Fibroblast of peridontal ligament (primary cell): ENCODE data around the gene ARV1.

Source experiments
- DNase-seq: peaks from one replicate; pipeline ENCODE4 v3.0.0-alpha.2; 2010; ENCODE audit errors: extremely low read depth

Gene ARV1

DNA sequence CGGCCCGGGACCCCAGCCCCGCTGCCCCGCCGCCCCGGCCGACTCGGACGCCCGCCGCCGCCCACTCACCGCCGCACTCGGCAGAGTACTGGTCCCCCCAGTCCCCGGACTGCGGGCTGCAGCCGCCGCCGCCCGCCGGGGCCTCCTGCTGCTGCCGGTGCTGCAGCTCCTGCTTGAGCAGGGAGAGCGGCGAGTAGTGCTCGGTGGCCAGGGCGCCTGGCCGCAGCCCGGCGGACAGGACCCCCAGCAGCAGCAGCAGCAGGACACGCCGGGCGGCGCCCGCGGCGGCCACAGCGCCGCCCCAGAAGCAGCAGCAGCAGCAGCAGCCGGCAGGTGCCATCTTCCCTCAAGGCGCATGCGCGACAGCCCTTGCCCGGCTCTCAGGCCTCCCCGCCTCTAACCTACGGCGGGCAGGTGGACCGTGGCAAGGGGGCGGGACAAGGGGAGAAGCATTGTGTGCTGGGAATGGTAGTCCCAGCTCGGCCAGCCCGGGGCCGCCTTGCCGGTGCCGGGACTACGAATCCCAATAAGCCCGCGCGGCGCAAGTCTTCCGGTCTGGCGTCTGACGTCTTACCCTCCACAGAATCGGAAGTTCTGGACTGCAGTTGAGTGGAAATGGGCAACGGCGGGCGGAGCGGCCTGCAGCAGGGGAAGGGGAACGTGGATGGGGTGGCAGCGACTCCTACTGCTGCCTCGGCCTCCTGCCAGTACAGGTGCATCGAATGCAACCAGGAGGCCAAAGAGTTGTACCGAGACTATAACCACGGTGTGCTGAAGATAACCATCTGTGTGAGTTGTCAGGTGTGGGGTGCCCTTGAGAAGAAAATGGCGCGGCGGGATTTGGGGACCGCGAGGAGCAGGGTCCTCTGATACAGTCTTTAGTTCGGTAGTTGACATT lies at the start of gene ARV1, which contains the start of gene TTC13:
ARV1 (plus strand) TSS at position 604 of the 898 bp plus-strand sequence; CDS start at position 616, 12 bp downstream.
TTC13 (minus strand) TSS at position 371 of the 898 bp plus-strand sequence; CDS start at position 340, 31 bp downstream.
- DNase-seq: peak; percentile 96

DNA sequence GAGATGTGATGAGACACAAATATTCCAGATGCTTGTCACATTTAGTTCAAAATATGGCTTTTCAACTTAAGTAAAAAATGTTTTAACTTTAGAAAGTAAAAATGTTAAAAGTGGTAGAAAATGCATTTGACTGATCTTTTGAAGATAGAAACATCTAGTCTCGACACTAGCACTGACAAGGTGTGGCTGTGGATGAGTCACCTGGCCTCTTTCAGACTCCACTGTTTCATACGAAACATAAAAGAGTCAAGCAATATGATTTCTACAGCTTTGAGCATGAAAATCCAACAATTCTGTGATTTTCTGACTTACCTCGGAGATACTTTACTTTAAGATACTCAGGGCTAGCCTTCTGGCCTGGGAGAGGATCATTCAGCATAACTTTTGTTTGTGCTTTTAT lies 47.9 kb upstream of the ARV1 start:
- DNase-seq: no peak

DNA sequence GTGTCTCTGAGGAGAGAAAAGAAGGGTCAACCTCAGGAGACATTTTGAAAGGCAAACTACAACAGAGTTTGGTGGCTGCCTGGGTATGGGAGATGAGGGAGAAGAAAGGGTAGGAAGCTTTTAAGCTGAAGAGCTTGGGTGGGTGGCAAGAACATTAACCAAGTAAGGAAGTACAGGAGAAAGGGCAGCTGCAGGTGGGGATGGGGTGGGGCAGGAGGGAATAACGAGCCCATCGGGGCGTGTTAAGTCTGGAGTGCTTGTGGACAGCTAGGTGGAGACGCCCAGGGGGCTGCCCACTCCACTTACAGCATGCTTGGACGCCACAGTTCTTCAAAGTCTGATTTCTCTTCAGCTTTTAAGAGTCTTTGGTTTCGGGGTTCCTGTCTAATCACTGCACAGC lies 43.0 kb upstream of the ARV1 start:
- DNase-seq: no peak

DNA sequence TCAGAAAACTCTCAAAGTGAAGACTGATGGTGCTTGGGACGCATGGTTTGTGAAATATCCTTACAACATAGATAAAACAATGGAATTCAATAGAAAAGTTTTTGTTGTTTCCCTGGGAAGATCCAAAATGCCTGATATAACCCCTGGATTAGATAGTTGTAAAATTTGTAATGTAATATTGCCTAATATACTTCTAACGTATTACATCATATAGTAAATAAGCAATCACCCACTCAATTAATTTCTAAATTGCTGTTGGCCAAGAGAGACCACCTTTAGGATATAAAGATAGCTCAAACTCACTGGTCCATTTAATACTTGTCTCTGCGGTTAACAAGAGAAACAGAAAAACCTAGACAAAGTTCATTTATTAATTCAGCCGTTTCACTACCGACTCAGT lies 42.4 kb upstream of the ARV1 start:
- DNase-seq: no peak

DNA sequence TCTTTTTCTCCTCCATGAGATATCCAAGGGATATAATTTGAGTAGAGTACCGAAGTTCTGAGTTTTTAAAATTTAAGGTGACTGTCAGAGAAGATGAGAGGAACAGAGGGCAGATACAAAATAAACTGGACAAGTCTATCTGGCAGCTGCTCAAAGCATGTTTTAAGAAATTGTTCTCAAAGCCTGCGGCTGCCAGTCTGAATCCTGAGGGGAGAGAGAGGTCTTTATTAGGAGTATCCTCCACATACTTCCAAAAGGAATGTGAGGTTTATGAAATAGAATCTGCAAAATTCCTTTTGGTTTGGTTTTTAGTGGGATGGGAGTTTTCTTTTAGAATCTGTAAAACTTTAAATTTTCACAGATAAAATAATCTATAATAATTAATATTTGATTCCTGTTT lies 41.5 kb upstream of the ARV1 start:
- DNase-seq: peak; percentile 55

DNA sequence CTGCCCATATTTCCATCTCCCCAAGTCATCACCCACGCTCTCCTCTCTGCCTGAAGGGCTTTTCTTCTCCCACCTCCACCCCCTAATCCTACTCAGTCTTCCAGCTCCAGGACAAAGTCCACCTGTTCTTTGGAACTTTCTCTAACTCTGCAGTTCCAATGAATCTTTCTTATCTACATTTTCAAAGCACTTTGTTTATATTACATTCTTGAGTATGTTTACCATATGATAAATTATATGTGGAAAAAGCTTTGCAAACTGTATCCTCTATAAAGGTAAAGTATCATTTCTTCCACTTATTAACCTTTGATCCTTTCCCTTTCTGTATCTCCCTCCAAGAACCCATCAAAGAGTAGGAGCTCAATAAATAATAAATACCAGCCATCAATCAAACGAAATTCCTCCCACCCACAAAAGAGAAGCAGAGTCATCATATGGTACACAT lies 39.9 kb upstream of the ARV1 start:
- DNase-seq: no peak

DNA sequence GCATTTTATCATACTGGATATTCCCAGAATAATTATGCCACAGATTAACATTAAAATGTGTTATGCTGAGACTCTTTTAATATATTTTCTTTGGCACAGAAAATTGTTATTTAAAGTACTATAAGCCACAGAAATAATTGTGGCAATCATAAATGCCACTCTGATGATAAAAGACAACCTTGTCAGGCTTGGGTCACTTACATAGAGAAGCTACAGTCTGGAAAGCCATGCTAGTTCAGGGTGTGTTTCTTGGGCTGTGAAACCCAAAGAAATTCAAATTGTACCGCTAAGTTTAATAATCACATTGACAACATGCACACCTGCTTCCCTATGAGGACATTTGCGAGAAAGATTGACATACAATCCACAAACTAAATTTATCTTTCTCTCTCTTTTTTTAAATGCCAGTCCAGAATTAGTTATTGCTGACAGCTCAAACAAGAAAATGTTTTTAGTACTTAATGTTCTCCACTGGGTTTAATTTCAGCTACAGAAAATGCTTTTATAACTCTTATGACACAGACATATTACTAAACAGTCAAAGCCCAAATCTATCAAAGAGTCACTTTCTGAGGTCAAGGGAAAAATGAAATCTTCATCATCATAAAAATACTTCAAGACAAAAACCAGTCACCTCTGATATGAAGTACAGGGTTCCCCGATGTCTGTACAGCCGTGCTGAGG lies 38.9 kb upstream of the ARV1 start:
- DNase-seq: no peak

DNA sequence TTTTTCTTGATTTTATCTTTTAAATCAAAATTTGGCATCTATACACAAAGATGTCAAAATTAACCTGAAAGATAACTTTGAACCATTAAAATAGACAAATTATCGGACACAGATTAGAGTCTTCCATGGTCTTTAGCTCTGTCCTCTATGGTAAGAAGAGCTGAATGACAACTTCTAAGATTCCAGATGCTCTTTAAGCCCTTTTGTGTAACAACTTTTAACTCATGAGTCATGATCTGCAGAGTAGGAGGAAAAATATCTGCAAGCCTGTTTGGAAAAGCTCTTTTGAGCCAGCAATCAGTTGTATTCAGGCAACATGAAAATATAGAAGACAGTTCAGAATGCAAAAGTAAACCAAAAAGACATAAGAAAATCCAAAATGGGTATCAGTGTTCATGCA lies 38.0 kb upstream of the ARV1 start:
- peak; percentile 70 for DNase-seq

DNA sequence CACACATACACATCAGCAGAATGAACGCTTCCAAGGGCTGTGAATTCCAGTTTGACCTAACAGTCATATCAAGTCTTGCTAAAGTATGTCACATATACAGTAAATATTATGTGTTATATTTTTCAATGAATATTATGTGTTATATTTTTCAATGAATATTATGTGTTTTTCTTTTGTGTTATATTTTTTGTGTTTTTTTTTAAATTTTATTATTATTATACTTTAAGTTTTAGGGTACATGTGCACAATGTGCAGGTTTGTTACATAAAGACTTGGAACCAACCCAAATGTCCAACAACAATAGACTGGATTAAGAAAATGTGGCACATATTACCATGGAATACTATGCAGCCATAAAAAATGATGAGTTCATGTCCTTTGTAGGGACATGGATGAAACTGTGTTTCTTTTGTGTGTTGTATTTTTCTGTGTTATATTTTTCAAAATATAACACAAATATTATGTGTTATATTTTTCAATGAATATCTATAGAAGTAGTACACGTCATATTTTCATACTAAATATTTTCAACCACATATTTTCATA lies 35.8 kb upstream of the ARV1 start:
- no peak for DNase-seq

DNA sequence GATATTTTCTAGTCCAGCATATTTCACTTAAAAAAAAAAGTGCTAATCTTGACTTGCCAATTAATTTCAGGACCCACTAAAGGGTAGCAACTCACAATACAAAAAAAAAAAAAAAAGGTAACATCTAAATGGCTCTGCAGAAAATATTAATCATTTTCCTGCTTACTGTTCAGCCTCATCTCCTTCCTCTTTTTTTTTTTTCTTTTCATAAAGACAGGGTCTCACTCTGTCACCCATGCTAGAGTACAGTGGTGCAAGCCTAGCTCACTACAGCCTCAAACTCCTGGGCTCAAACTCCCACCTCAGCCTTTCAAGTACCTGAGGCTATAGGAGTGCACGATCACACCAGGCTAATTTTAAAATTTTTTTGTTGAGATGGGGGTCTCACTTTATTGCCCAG lies 30.6 kb upstream of the ARV1 start:
- DNase-seq: no peak

DNA sequence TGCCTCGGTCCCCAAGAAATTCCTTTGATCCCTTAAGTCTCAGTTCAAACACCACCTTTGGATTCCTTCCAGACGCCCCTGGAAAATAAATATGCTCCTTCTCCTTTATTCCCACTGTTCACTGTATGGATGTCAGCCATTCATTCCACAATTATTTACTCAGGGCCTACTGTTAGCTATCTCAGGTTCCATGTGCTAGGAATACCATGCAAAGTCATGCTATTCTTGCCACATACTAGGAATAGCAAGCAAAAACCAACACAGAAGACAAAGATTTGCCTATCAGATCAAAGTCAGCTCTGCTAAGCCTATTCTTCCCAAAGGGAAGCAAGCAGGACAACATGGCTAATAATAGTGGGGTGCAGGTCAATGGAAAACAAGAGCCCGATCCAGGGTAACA lies 30.0 kb upstream of the ARV1 start:
- DNase-seq: no peak

DNA sequence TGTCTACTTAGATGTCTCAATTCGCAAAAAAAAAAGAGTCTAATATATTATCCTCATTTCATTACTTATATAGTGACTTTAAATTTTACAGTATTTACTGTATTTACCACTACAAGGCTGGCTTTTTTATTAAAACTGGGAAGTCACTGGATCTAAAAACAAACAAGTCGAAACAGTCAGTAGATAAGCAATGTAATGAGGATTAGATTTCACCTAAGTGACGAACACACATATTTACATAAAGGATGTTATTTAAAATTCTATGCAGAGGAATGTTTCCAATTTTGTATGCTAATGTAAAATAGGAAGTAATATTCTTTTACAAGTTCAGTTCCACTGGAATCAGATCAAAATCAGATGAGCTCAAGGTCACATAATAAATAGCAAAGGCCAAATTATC lies 28.5 kb upstream of the ARV1 start:
- DNase-seq: no peak

DNA sequence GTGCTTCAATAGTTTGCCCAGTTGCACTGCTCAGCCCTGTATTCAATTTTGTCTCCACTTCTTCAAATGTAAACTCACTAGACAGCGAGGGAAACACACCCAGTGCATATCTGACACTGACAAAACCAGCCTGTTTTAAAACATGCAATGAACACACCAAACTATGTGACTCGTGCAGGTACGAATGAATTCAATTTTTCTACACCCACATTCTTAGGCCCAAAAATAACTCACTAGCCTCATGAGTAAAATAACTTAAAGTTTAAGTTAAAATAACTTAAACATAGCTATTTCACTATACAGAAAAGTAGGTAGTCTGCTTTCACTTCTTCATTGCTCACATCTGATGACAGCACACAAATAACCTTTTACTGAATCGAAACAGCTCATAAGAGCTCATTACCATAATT lies 21.3 kb upstream of the ARV1 start:
- no peak for DNase-seq

DNA sequence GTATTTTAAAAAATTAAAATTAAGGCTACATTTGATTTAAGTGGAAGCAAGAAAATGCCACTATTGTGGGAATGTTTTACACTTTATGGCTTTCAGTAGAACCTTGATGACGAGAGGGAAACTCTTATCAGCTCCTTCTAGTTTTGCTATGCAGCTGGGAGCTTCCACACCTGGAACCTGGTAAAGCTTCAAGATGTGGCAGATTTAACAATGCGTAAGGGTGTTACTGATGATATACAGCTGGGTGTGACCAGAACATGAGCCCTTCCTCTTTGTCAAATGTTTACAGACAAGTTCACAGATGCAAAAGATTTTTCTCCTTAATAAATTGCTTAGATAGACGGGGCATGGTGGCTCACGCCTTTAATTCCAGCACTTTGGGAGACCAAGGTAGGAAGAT lies 20.5 kb upstream of the ARV1 start:
- DNase-seq: no peak

DNA sequence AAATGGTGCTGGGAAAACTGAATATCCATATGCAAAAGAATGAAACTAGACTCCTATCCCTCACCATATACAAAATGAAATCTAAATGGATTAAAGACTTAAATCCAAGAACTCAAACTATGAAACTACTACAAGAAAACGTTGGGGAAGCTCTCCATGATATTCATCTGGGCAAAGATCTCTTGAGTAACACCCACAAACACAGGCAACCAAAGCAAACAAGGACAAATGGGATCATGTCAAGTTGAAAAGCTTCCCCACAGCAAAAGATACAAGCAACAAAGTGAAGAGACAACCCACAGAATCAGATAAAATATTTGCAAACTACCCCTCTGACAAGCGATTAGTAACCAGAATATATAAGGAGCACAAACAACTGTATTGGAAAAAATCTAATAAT lies 14.0 kb upstream of the ARV1 start:
- DNase-seq: no peak

DNA sequence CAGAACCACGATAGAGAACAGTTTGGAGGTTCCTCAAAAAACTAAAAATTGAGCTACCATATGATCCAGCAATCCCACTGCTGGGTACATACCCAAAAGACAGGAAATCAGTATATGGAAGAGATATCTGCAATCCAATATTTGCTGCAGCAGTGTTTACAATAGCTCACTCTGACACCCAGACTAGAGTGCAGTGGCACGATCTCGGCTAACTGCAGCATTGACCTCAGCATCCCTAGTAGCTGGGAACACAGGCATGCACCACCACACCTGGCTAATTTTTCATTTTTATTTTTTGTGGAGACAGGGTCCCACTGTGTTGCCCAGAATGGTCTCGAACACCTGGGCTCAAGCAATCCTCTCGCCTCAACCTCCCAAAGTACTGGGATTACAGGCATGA lies 13.4 kb upstream of the ARV1 start:
- DNase-seq: no peak

DNA sequence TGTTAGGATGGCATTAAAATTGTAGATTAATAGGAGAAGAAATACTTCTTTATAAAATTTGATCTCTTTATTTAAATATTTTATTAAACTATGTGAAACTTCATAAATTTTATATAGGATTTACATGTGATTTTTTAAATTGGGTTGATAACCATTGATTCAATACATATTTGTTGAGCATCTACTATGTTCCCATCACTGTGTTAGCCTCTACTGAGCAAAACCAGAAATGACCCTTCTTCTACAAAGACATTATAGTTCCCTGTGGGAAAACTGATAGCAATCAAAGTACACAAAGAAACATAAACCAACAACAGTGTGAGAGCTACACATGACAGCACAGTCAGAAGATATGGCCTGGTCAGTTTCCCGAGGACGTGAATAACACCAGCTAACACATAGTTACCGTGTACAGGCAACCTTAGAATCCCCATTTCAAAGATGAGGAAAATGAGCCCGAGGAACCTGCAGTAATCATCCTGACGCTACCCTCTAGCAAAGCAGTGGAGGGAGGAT lies 12.5 kb upstream of the ARV1 start:
- no peak for DNase-seq

DNA sequence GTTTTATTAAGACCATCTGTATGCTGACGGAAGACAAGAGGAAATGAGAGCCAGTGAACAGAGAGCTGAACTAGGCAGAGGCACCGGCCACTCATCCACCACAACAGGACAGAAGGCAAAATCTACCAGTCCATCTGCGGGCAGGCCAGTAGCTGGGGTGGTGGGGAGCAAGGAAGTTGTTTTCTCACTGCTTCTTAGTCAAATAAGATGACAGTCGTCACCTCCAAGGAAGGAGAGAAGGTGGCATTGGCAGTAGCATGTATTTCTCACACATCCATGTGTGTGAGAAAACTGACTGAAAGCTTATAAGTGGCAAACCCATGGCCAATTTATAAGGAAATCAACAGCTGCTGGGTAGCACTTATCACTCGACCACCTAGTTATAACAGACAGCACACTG lies 8.5 kb upstream of the ARV1 start:
- peak; percentile 12 for DNase-seq

DNA sequence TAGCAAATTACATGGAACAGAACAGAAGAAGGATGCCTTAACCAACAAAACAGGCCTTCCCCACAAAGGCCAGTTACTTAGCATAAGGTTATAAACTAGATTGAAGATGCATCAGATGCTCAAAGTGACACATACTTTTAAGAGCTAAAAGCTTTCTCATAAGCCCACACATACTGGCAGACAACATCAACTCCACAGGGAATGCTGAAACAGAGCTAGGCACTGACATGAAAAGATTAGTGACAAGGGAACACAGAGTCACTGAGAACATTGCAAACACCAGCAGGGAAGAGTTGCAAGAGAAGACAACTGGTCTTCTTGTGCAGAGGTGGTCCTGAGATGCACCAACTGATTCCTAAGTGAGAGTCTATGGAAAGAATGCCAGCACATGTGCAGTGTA lies 7.1 kb upstream of the ARV1 start:
- DNase-seq: no peak

DNA sequence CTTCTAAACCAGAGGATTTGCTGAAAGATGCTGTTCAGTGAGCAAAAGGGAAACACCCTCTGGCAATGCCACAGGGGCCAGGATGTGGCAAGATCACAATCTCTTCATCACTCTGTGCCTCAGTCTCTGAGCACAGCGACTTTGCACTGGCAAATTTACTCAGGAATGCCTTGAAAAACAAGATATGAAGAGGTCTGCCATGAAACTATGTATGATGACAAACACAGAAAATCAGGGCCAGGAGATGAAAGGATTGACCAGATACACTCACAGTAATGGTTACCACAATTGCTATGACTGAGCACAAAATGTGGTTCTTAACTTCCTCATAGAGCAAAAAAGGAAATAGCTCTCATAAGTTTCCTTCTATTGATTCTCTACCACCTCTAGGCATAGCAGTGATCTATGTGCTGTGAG lies 6.0 kb upstream of the ARV1 start:
- DNase-seq: no peak

DNA sequence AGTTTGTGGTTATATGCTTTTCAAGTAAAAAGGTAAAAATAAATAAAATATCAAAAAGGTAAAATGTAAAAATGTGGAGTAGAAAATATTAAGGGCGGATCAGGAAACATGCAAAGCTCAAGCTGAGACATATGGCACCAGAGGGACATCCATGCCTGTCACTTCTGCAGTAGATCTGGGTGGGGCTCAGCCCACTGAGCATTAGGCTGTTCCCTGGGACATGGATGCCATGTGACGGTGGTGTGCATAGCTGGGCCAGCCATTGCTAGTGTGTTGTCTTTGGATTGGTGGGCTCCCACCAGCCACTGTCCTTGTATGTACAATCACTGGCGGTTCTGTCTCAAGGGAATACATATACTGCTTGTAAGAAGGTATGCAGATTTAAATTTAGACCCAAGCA lies 3.3 kb upstream of the ARV1 start:
- DNase-seq: no peak

DNA sequence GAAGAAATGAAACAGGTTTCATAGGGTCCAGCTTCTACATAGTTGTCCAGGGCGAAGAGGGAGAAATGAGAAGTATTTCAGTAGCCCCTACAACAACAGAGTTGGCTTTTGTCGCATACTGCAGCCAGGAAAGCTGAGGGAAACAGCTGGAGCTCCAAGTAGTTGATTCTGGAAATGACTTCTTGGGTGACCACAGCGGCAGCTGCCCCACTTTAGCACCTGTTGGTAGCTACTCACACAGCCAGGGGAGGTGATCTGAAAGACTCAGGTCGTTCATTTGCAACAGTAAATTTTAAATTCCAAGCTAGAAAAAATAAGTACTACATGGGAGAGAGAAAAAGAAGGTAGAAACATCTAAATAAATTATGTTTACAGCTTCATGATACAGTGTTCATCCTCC lies 2.5 kb upstream of the ARV1 start:
- no peak for DNase-seq
